ENCODE measurements around the gene TAL2. TPM values are rescaled to one million over a fixed set of nuclear protein-coding genes. Genes with fewer than 3 reads are reported as not detected.

Gene TAL2
- polyA plus RNA-seq (2013), result not detected in 2 replicates

DNA sequence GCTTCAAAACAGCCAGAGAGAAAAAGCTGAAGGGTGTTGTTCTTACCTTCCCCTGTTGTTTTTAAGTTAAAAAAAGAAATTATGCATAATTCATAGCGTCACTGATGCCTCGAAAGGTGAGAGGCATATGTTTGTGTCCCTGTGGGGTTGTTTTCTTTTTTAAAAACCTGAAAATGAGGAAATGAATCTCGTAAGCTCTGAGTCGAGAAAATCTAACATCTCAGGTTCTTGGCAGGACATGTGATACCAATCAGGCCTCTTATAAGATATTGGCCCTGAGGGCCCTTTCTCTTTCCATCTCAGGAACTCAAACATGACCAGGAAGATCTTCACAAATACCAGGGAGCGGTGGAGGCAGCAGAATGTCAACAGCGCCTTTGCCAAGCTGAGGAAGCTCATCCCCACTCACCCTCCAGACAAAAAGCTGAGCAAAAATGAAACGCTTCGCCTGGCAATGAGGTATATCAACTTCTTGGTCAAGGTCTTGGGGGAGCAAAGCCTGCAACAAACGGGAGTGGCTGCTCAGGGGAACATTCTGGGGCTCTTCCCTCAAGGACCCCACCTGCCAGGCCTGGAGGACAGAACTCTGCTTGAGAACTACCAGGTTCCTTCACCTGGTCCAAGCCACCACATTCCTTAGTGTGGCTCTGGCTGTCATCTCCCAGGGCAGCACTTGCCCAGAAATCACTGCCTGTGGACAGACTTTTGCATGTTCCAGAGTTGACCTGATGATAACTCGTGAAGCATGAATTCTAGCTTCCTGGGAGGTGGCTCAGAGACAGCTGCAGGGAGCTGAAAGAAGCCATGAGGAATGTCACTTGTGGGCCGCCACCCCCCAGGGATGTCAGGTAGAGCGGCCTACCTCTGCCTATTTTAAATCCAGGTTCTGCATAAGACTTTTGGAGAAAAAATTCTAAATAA lies at the start of gene TAL2:
Gene TAL2, plus strand, starts transcription at position 274 of the 921 bp plus-strand sequence. Its CDS starts 40 bp downstream, at position 314.
- Histone ChIP-seq H4K91ac (ENCODE audit: low read depth, low read length) (no peak within 1 kb of the TSS), H2BK120ac (ENCODE audit: insufficient read depth, low read length, poor library complexity) (no peak within 1 kb of the TSS), H2BK5ac (ENCODE audit: low read depth, low read length, poor library complexity) (no peak within 1 kb of the TSS), H2AFZ (ENCODE audit: insufficient read depth, low read length, poor library complexity) (no peak within 1 kb of the TSS), H3K79me2 (ENCODE audit: control insufficient read depth, insufficient read depth, low read length, poor library complexity) (no peaks in the 10 kb centered on the region), H3K4me2 (ENCODE audit: low read length) (no peak within 1 kb of the TSS), H4K8ac (ENCODE audit: low read depth, low read length) (no peak within 1 kb of the TSS), H3K23ac (ENCODE audit: low read length) (no peak within 1 kb of the TSS), H3K14ac (ENCODE audit: low read length) (no peak within 1 kb of the TSS), H4K12ac (ENCODE audit: low read depth, low read length) (no peak within 1 kb of the TSS), H3K9ac (ENCODE audit: low read length) (no peak within 1 kb of the TSS), H3K9me3 (ENCODE audit: insufficient read depth, low read depth, low read length) (peaks cover 3% of the 10 kb centered on the region), H3K4ac (ENCODE audit: low read depth, low read length) (no peak within 1 kb of the TSS), H3K4me1 (ENCODE audit: control insufficient read depth in 1 of 2, insufficient read depth in 2 of 2, low read length in 2 of 2) (no peaks in the 10 kb centered on the region), H2BK12ac (ENCODE audit: low read length) (no peak within 1 kb of the TSS), H3K27me3 (ENCODE audit: insufficient read depth, low read length) (peaks cover under 1% of the 10 kb centered on the region), H3K4me3 (ENCODE audit: low read depth, low read length) (no peak within 1 kb of the TSS), H2AK5ac (ENCODE audit: low read length) (no peak within 1 kb of the TSS), H3K79me1 (ENCODE audit: low read length) (no peaks in the 10 kb centered on the region), H3K27ac (ENCODE audit: low read depth, low read length) (no peak within 1 kb of the TSS), H3K36me3 (ENCODE audit: control insufficient read depth in 1 of 2, insufficient read depth in 2 of 2, low read length in 2 of 2) (no peaks in the 10 kb centered on the region), H3K18ac (ENCODE audit: low read length) (no peak within 1 kb of the TSS)
- peak; percentile 12 to 63 for DNase-seq
- no CpG with 5 or more reads among the region's 12 CpGs for WGBS (ENCODE audit: extremely low coverage, insufficient coverage, insufficient read length)

GRCh38 chr9:105621001-105621400 lies 41.3 kb upstream of the TAL2 start:
- WGBS (ENCODE audit: extremely low coverage, insufficient coverage, insufficient read length), result no CpG with 5 or more reads among the region's 2 CpGs
- no peak overlapping the region for H4K12ac ChIP-seq (ENCODE audit: low read depth, low read length)
- H3K4me3 ChIP-seq (ENCODE audit: low read depth, low read length), result no peak overlapping the region
- H4K8ac ChIP-seq (ENCODE audit: low read depth, low read length), result no peak overlapping the region
- no peak overlapping the region for H3K4me2 ChIP-seq (ENCODE audit: low read length)
- no peaks in the 10 kb centered on the region for H3K27me3 ChIP-seq (ENCODE audit: insufficient read depth, low read length)
- no peak overlapping the region for H2BK120ac ChIP-seq (ENCODE audit: insufficient read depth, low read length, poor library complexity)
- H3K14ac ChIP-seq (ENCODE audit: low read length), result no peak overlapping the region
- H3K4me1 ChIP-seq (ENCODE audit: control insufficient read depth in 1 of 2, insufficient read depth in 2 of 2, low read length in 2 of 2), result no peaks in the 10 kb centered on the region
- H3K27ac ChIP-seq (ENCODE audit: low read depth, low read length), result no peak overlapping the region
- H3K9ac ChIP-seq (ENCODE audit: low read length), result no peak overlapping the region
- no peak overlapping the region for H3K18ac ChIP-seq (ENCODE audit: low read length)
- H3K9me3 ChIP-seq (ENCODE audit: insufficient read depth, low read depth, low read length), result no peaks in the 10 kb centered on the region
- no peak overlapping the region for H3K4ac ChIP-seq (ENCODE audit: low read depth, low read length)
- DNase-seq, result no peak
- H2BK12ac ChIP-seq (ENCODE audit: low read length), result no peak overlapping the region
- no peaks in the 10 kb centered on the region for H3K79me2 ChIP-seq (ENCODE audit: control insufficient read depth, insufficient read depth, low read length, poor library complexity)
- H4K91ac ChIP-seq (ENCODE audit: low read depth, low read length), result no peak overlapping the region
- H3K79me1 ChIP-seq (ENCODE audit: low read length), result no peaks in the 10 kb centered on the region
- no peaks in the 10 kb centered on the region for H3K36me3 ChIP-seq (ENCODE audit: control insufficient read depth in 1 of 2, insufficient read depth in 2 of 2, low read length in 2 of 2)
- H2AK5ac ChIP-seq (ENCODE audit: low read length), result no peak overlapping the region
- H2AFZ ChIP-seq (ENCODE audit: insufficient read depth, low read length, poor library complexity), result no peak overlapping the region
- no peak overlapping the region for H3K23ac ChIP-seq (ENCODE audit: low read length)
- no peak overlapping the region for H2BK5ac ChIP-seq (ENCODE audit: low read depth, low read length, poor library complexity)

- no CpG with 5 or more reads among the region's 1 CpG for WGBS (ENCODE audit: extremely low coverage, insufficient coverage, insufficient read length)
Observed at GRCh38 chr9:105625088-105625487, 37.2 kb upstream of the TAL2 start.

GRCh38 chr9:105632807-105633206 lies 29.4 kb upstream of the TAL2 start:
- no peak overlapping the region for H3K18ac ChIP-seq (ENCODE audit: low read length)
- H4K91ac ChIP-seq (ENCODE audit: low read depth, low read length), result no peak overlapping the region
- no CpG with 5 or more reads among the region's 1 CpG for WGBS (ENCODE audit: extremely low coverage, insufficient coverage, insufficient read length)
- no peak overlapping the region for H3K9ac ChIP-seq (ENCODE audit: low read length)
- no peaks in the 10 kb centered on the region for H3K9me3 ChIP-seq (ENCODE audit: insufficient read depth, low read depth, low read length)
- H3K79me2 ChIP-seq (ENCODE audit: control insufficient read depth, insufficient read depth, low read length, poor library complexity), result no peaks in the 10 kb centered on the region
- no peak overlapping the region for H3K27ac ChIP-seq (ENCODE audit: low read depth, low read length)
- H3K4me1 ChIP-seq (ENCODE audit: control insufficient read depth in 1 of 2, insufficient read depth in 2 of 2, low read length in 2 of 2), result no peaks in the 10 kb centered on the region
- no peak for DNase-seq
- H3K4me2 ChIP-seq (ENCODE audit: low read length), result no peak overlapping the region
- H2AFZ ChIP-seq (ENCODE audit: insufficient read depth, low read length, poor library complexity), result no peak overlapping the region
- no peaks in the 10 kb centered on the region for H3K27me3 ChIP-seq (ENCODE audit: insufficient read depth, low read length)
- no peak overlapping the region for H2BK12ac ChIP-seq (ENCODE audit: low read length)
- no peak overlapping the region for H3K23ac ChIP-seq (ENCODE audit: low read length)
- no peak overlapping the region for H3K4ac ChIP-seq (ENCODE audit: low read depth, low read length)
- H2BK120ac ChIP-seq (ENCODE audit: insufficient read depth, low read length, poor library complexity), result no peak overlapping the region
- H3K79me1 ChIP-seq (ENCODE audit: low read length), result no peaks in the 10 kb centered on the region
- no peak overlapping the region for H2BK5ac ChIP-seq (ENCODE audit: low read depth, low read length, poor library complexity)
- no peak overlapping the region for H4K8ac ChIP-seq (ENCODE audit: low read depth, low read length)
- no peak overlapping the region for H3K4me3 ChIP-seq (ENCODE audit: low read depth, low read length)
- H4K12ac ChIP-seq (ENCODE audit: low read depth, low read length), result no peak overlapping the region
- H3K36me3 ChIP-seq (ENCODE audit: control insufficient read depth in 1 of 2, insufficient read depth in 2 of 2, low read length in 2 of 2), result no peaks in the 10 kb centered on the region
- H3K14ac ChIP-seq (ENCODE audit: low read length), result no peak overlapping the region
- no peak overlapping the region for H2AK5ac ChIP-seq (ENCODE audit: low read length)

More at GRCh38 chr9:105625088-105625487, 37.2 kb upstream of the TAL2 start:
- H3K4me2 ChIP-seq (ENCODE audit: low read length), result no peak overlapping the region
- no peaks in the 10 kb centered on the region for H3K9me3 ChIP-seq (ENCODE audit: insufficient read depth, low read depth, low read length)
- H3K23ac ChIP-seq (ENCODE audit: low read length), result no peak overlapping the region
- H4K8ac ChIP-seq (ENCODE audit: low read depth, low read length), result no peak overlapping the region
- H3K4ac ChIP-seq (ENCODE audit: low read depth, low read length), result no peak overlapping the region
- H4K12ac ChIP-seq (ENCODE audit: low read depth, low read length), result no peak overlapping the region
- H2AK5ac ChIP-seq (ENCODE audit: low read length), result no peak overlapping the region
- no peak overlapping the region for H3K18ac ChIP-seq (ENCODE audit: low read length)
- H3K36me3 ChIP-seq (ENCODE audit: control insufficient read depth in 1 of 2, insufficient read depth in 2 of 2, low read length in 2 of 2), result no peaks in the 10 kb centered on the region
- H3K27ac ChIP-seq (ENCODE audit: low read depth, low read length), result no peak overlapping the region
- H3K4me3 ChIP-seq (ENCODE audit: low read depth, low read length), result no peak overlapping the region
- no peak for DNase-seq
- H3K79me1 ChIP-seq (ENCODE audit: low read length), result no peaks in the 10 kb centered on the region
- H2BK12ac ChIP-seq (ENCODE audit: low read length), result no peak overlapping the region
- no peak overlapping the region for H3K9ac ChIP-seq (ENCODE audit: low read length)
- H3K79me2 ChIP-seq (ENCODE audit: control insufficient read depth, insufficient read depth, low read length, poor library complexity), result no peaks in the 10 kb centered on the region
- H3K4me1 ChIP-seq (ENCODE audit: control insufficient read depth in 1 of 2, insufficient read depth in 2 of 2, low read length in 2 of 2), result no peaks in the 10 kb centered on the region
- no peak overlapping the region for H2BK5ac ChIP-seq (ENCODE audit: low read depth, low read length, poor library complexity)
- H4K91ac ChIP-seq (ENCODE audit: low read depth, low read length), result no peak overlapping the region
- H2AFZ ChIP-seq (ENCODE audit: insufficient read depth, low read length, poor library complexity), result no peak overlapping the region
- H3K27me3 ChIP-seq (ENCODE audit: insufficient read depth, low read length), result no peaks in the 10 kb centered on the region
- no peak overlapping the region for H2BK120ac ChIP-seq (ENCODE audit: insufficient read depth, low read length, poor library complexity)
- no peak overlapping the region for H3K14ac ChIP-seq (ENCODE audit: low read length)
